ENCODE data around the gene SLC19A3. TPM values are rescaled to one million over a fixed set of nuclear protein-coding genes. Genes with fewer than 3 reads are reported as not detected.
A peak's percentile ranks its signal among the peaks of the same experiment; 100 is the strongest.
"Not testable (repeated sequence)": the region's sequence is repeated elsewhere in the genome, so short reads cannot be mapped to it uniquely, and the experiment has no call there.

Gene SLC19A3
- total RNA-seq (2014; rRNA removed), result 0.17 and 0.26 TPM in 2 replicates
- not detected for polyA plus RNA-seq (2012)

DNA sequence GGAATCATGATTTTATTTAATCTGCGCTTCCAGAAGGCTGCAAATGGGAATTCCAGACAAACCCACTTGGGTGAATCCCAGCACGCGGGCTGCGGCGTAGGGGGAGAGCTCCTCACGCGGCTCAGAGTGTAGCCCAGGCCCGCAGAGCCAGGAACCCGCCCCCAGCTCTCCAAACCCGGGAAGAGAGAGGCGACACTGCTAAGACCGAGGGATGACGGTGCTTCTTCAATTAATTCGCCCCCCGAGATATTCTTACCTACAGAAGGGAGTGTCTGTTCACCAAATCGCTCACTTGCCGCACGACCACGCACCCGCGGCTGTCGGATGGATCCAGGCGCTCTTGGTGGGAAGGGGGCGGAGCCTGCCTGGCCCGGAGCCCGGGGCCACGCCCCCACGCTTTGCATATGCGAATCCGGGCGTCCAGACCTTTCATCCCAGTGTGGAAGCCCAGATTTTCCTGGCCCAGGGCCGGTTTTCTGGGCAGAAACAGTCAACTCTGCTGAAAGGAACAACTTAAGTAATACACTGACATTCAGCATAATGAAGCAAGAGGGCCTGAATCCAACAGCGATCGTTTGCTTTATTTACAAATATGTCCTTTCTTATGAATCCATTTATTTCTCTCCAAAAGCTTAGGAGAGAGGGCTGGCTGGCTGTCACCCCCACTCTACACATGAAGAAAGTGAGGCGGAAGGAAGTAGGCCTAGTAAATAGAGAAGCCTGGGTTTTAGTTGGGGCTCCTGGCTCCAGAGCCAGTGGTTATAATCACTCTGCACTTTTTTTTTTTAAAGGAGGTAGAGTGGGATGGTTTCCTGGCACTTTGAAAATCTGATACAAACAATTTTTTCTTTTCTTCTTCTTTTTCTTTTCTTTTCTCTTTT is at the start of gene SLC19A3:
SLC19A3 (minus strand) TSS at position 342 of the 881 bp plus-strand sequence. CDS start 15,710 bp downstream, outside the sequence.
- DNase-seq (ENCODE audit: low read depth), result peak; percentile 62

DNA sequence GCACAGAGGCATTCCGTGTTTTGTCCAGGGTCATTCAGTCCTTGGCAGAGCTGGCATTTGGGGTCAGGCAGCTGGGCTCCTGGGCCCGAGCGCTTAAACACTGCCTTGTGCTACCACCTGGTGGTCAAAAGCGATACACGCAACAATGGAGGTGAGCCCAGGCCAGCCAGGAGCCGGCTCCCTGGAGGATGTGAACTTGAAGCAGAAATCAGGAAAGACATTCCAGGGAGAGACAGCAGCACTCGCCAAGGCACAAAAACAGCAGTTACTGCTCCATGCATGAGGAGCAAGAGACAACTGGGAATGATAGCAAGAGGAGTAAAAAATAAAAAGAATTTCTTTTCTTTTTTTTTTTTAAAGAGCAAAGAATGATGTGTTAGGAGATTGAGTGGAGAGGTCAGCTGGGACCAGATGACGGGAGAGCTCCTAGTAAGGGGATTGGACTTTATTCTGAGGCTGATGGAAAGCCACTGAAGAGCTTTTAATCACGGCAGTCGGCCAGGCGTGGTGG is 48.6 kb upstream of the SLC19A3 start:
- DNase-seq (ENCODE audit: low read depth), result peak; percentile 70

DNA sequence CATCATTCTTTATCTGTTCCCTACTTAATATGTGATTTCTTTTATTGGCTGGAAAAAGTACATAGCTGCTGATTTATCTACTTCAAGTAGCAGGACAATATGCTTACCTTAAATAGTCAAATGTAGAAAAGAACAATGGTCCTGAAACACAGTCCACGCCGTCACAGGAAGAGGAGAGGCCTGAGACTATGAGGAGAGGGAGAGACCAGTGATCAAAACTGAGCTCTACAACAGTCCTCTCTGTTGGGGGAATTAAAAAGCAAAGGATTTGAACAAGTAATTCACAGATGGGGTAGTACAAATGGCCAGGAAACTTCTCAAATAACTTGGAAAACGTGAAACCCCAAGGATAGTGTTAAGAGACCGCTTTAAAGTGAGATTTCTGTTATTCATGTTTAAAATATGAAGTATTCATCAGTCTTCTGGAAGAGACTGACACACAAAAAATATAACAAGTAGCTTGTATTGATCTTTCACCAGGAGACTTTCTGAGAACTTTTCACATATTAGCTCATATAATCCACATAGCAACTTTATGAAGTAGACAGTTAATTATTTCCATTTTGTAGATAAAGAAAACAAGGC is 48.1 kb upstream of the SLC19A3 start:
- no peak for DNase-seq (ENCODE audit: low read depth)

DNA sequence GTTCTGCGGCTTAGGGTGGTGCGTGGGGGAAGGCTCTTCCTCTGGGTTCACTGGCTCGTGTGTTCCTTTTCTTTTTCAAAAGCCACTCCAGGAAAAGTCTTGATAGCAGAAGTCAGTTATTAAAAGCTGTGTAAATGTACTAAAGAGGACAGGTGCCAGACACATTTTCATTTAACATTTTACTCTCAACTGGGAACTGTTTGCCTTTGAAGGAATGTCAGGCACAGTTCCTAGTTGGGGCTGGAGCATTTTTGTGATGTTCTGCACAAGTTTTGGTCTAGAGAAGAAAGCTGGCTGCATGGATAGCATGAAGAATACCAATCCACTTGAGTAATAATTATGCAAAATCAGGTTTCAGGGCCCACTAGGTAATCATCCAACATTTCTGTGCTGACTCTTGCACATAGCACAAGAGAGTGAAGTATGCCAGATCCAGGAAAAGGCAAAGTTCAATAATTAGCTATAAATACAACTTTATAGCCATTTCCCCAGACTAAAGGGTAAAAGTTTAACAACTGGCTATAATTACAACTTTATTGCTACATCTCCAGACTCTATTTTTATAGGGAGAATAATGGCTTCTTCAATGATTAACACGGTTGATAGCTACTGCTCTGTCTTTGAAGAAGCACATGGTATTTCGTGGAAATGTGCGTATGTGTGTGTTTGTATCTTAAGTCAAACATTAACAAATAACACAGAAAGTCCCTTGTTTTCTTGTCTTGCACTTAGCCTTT is 44.1 kb upstream of the SLC19A3 start:
- DNase-seq (ENCODE audit: low read depth), result no peak

DNA sequence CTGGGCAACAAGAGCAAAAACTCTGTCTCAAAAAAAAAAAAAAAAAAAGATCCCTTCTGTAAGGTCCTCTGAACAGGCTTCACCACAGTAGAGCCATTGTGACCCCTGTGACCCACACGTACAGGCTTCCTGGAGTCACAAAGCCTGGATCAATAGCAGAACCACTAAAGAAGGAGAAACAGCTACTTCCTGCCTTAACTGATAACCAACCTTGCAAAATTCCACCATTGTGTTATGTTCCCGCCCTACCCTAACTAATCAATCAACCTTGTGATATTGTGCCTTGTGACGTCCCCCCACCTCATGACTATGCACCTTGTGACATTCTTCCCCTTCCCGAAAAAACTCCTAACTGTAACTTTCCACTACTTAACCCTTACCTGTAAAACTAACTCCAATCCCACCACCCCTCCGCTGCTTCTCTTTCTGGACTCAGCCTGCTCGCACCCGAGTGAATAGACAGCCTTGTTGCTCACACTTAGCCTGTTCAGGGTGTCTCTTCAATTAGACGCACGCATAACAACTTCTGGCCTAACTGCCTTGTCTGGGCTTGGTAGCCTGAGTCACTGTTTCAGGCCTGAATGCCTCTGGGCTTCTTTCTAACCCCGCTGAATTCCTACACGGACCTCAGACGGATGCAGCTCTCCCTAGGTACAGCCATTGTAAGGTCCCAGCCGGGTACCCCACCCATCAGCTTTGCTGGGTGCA is 41.7 kb upstream of the SLC19A3 start:
- DNase-seq (ENCODE audit: low read depth), result no peak

DNA sequence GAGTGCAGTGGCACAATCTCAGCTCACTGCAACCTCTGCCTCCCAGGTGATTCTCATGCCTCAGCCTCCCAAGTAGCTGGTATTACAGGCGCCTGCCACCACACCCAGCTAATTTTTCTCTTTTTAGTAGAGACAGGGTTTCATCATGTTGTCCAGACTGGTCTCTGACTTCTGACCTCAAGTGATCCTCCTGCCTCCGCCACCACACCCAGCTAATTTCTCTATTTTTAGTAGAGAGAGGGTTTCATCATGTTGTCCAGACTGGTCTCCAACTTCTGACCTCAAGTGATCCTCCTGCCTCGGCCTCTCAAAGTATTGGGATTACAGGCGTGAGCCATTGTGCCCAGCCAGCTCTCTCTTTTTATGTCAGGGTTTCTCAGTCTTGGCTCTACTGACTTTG is 38.4 kb upstream of the SLC19A3 start:
- not testable (repeated sequence) for DNase-seq (ENCODE audit: low read depth)

DNA sequence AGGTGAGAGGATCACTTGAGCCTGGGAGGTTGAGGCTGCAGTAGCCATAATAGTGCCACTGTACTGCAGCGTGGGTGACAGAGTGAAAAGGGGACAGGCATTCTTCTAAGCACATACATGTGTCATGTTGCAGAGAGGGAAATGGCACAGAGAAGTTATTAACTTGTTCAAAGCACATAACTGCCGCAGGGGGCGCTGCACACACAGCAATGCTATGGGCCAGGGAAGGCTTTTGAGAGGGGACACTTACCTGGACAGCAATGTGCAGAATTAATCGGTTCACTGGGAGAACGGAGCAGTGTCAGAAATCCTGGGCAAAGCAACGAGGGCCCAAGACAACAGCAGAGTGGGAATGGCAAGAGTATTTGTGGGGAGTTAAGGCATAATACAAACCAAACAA is 30.3 kb upstream of the SLC19A3 start:
- DNase-seq (ENCODE audit: low read depth), result peak; percentile 6

DNA sequence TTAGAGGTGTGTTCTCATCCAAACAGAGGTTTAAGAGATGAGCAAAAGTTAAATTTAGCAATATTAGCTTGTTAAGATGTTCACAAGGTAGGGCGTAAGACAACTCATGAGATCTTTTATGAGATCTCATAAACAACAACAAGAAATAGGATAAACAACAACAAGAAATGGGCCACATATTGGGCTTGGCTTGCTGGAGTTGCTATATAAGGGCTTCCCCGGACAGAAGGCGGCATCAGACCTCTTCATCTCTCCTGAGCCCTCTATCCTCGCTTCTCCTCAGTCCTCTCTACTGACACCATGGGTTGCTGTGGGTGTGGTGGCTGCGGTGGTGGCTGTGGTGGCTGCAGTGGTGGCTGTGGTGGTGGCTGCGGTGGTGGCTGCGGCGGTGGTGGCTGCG is 27.8 kb upstream of the SLC19A3 start, which contains the start of gene SCYGR8:
SCYGR8 (plus strand) TSS at position 301 of the 400 bp plus-strand sequence; CDS start at position 301, 0 bp downstream.
- DNase-seq (ENCODE audit: low read depth), result no peak

DNA sequence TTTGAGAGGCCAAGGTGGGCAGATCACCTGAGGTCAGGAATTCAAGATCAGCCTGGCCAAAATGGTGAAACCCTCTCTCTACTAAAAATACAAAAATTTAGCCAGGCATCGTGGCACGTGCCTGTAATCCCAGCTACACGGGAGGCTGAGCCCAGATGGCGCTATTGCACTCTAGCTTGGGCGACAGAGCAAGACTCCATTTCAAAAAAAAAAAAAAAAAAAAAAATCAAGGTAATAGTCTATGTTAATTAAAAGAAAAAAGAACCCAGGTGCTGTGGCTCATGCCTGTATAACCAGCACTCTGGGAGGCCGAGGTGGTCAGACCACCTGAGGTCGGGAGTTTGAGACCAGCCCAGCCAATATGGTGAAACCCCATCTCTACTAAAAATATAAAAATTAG is 22.9 kb upstream of the SLC19A3 start:
- not testable (repeated sequence) for DNase-seq (ENCODE audit: low read depth)

DNA sequence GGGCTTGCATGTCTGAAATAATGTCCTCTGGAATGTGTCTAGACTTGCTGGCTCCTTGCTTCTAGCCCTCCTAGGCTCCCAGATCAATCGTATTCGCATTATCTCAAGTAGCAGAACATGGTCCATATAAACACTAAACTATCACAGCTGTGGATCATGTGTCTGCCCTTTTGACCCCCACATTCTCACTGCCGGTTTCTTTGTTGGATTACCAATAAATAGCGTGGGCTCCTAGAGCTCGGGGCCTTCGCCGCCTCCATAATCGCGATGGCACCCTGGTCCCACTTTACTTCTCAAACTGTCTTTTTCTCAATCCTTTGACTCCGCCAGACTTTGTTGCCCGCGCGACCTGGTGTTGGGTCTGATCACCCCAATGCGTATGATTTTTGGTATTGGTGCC is 21.5 kb upstream of the SLC19A3 start:
- DNase-seq (ENCODE audit: low read depth), result no peak

DNA sequence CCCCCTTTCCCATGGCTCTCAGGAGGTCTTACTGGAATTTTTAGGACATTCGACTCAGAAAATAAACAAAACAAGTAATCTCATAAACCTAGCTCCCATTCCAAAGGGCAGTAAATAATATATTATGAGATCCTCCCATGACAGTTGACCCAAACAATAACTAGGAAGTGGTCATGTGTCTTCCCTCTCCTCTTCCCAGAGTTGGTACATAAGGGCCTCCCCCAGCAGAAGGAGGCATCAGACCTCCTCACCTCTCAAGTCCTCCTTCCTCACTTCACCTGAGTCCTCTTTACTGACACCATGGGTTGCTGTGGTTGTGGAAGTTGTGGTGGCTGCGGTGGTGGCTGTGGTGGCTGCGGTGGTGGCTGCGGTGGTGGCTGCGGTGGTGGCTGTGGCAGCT is 10.2 kb upstream of the SLC19A3 start, which contains the start of gene SCYGR7:
SCYGR7 (plus strand) TSS at position 301 of the 400 bp plus-strand sequence; CDS start at position 301, 0 bp downstream.
- DNase-seq (ENCODE audit: low read depth), result no peak

DNA sequence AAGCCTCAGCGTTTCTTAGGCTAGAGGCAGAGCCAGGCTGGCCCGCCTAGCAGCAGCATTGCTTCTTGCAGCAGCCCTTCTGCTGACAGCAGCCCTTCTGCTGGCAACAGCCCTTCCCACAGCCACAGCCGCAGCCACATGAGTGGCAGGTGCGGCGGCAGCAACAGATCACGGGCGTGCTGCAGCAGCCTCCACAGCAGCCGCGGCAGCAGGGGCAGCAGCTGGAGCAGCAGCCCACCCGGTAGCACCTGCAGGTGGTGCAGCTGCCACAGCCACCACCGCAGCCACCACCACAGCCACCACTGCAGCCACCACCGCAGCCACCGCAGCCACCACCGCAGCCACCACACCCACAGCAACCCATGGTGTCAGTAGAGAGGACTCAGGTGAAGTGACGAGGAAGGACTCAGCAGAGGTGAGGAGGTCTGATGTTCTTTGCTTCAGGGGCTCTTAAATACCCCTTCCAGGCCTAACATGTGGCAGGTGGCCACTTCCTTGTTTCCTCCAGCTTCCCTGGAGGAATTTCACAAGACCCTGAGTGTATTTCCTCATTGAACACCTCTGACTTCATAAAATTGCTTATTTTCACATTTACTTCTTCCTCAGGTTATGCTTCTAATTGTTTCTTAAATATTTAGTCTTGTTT is 6.7 kb upstream of the SLC19A3 start, which contains the start of gene SCYGR6:
SCYGR6 (minus strand) TSS at position 364 of the 646 bp plus-strand sequence; CDS start at position 364, 0 bp downstream.
- DNase-seq (ENCODE audit: low read depth), result no peak

DNA sequence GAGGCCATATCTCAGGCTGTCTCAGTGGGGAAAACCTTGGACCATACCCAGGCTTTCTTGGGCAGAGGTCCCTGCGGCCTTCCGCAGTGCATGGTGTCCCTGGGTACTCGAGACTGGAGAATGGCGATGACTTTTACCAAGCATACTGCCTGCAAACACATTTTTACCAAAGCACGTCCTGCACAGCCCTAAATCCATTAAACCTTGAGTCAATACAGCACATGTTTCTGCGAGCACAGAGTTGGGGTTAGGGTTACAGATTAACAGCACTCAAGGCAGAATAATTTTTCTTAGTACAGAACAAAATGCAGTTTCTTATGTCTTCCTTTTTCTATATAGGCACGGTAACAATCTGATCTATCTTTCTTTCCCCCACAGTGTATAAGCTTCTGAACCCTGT is 5.0 kb upstream of the SLC19A3 start:
- not testable (repeated sequence) for DNase-seq (ENCODE audit: low read depth)

DNA sequence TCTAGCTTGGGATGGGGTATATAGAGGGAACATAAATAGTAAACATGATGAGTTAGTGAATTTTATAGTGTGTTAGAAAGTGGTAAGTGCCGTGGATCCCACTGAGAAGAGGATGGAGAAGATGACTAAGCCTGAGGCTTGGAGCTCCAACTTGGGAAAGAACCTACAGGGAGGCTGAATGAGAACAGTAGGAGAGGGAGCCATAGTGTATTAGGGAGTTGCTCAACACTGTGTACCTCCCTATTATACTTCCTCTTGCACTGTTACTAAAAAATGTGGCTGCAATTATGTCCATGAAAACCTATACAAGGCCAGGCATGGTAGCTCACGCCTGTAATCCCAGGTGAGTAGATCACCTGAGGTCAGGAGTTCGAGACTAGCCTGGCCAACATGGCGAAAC is 2.9 kb upstream of the SLC19A3 start:
- DNase-seq (ENCODE audit: low read depth), result no peak

DNA sequence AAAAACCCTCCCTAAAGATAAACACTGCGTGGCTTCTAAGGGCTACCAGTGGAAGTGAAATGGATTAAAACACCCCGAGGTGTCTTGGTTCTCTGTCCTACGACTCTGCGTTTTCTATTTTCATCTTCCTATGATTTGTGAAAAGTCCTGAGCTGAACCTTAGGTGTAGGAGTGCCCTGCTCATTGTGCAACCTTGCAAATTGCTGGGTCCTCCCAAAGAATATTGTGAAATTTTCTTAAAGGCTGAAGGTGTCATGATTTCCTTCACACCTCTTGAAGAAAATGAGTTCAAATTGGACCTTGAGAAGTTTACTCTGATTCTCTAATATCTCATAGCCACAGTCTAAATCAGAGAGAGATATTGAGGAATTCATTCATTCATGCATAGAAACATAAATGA is 1.8 kb upstream of the SLC19A3 start:
- no peak for DNase-seq (ENCODE audit: low read depth)

DNA sequence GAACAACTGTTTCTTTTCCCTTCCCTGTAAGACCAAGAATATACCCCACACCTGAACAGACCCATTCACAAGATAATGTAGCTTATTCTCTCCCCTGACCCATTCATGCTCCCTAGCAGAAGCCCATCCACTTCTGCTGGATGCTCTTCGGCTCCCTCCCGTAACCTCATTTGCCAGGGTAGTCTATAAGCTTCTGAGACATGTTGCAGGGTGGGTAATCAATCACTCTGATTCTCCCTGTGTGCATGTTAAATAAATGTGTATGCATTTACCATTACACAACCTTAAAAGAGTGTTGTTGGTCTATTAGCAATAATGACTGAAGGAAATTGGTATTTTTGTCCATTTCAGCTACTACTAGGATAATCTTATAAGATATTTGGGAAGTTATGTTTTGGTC is 1.3 kb downstream of the SLC19A3 start:
- DNase-seq (ENCODE audit: low read depth), result no peak

DNA sequence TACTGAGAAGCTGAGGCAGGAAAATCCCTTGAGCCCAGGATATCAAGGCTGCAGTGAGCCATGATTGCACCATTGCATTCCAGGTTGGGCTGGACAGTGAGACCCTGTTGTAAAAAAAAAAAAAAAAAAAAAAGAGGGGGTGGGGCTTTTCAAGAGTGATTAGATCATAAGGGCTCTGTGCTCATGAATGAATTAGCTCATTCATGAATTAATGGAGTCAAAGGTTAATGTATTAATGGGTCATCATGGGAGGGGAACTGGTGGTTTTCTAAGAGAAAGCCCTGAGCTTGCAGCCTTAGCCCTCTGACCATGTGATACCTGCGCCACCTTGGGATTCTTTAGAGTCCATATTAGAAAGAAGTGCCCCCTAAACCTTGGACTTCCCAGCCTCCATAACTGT is 4.5 kb downstream of the SLC19A3 start:
- DNase-seq (ENCODE audit: low read depth), result no peak

DNA sequence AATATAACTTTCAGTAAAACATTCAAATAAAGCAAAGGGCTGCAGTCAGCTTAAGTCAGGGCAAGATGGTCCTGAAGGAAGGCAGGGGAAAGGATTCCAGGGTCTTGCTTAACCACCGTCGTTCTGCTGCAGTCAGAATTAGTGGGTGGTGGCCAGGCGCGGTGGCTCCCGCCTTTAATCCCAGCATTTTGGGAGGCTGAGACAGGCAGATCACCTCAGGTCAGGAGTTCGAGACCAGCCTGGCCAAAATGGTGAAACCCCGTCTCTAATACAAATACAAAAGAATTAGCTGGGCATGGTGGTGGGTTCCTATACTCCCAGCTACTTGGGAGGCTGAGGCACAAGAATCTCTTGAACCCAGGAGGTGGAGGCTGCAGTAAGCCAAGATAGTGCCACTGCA is 6.8 kb downstream of the SLC19A3 start:
- no peak for DNase-seq (ENCODE audit: low read depth)

DNA sequence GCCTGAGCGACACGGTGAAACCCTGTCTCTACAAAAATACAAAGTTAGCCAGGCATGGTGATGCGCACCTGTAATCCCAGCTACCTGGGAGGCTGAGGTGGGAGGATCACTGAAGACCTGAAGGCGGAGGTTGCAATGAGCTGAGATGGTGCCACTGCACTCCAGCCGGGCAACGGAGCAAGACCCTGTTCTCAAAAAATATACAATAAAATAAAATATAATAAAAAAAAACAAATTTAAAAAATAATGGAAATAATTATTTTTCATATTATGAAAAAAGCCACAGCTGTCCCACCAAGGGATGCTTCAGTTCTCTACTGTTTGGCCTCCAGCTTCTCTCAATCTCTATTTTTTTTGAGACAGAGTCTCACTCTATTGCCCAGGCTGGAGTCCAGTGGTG is 10.4 kb downstream of the SLC19A3 start:
- DNase-seq (ENCODE audit: low read depth), result no peak

DNA sequence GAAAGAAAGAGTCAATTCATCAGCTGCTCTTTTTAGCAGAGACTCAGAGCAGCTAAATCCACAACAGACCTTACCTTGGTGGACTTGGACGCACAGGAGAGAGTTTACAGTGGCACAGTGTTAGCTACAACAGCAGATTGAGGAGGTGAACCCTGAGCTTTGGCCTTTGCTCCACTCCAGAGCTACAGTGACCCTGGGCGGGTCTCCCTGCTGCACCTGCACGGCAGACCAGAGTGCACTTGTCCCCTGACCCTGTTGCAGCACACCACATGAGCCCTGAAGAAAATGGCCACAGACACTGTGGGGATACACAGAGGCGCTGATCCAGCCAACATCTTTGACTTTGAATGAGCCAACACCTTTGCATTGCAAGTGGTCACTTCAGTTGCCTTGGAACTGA is 11.0 kb downstream of the SLC19A3 start:
- DNase-seq (ENCODE audit: low read depth), result no peak

DNA sequence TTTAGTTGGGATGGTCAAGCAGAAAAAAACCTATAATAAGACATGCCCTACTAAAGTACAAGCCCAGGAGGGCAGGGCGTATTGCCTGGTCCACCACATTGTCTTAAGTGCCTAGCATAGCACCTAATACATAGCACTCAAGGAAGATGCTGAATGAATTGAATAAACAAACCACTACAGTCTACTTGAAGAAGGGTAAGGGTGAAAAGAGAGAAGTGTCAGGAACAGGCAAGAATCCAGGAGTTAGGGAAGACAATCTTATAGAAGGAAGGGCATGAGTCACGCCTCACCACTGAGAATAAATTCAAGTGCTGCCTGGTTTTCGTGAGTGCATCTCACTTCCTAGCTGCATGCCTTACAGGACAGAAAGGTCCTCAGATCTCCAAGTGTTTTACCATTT is 13.9 kb downstream of the SLC19A3 start:
- no peak for DNase-seq (ENCODE audit: low read depth)

All from LHCN-M2 (cell line).